ENCODE data around the gene ASB18. TPM values are rescaled to one million over a fixed set of nuclear protein-coding genes. Genes with fewer than 3 reads are reported as not detected.

ASB18 gene
- total RNA-seq, 1 experiment from 2014 or later: not detected

Other genes starting within 250 kb of the ASB18 start
- gene GBX2, start 96.0 kb downstream of the ASB18 start, total RNA-seq (2014; rRNA removed): 0.40 TPM in 1 of 2 replicates, not detected in the other

Measured in LHCN-M2 (cell line).